CD4-positive, alpha-beta T cell treated with Interleukin-10 for 1 hour (primary cell): ENCODE results near the gene GALK2.

Source experiments
- DNase-seq: peaks from one replicate; pipeline ENCODE4 v3.0.0-alpha.2; 2020

GALK2 gene

DNA sequence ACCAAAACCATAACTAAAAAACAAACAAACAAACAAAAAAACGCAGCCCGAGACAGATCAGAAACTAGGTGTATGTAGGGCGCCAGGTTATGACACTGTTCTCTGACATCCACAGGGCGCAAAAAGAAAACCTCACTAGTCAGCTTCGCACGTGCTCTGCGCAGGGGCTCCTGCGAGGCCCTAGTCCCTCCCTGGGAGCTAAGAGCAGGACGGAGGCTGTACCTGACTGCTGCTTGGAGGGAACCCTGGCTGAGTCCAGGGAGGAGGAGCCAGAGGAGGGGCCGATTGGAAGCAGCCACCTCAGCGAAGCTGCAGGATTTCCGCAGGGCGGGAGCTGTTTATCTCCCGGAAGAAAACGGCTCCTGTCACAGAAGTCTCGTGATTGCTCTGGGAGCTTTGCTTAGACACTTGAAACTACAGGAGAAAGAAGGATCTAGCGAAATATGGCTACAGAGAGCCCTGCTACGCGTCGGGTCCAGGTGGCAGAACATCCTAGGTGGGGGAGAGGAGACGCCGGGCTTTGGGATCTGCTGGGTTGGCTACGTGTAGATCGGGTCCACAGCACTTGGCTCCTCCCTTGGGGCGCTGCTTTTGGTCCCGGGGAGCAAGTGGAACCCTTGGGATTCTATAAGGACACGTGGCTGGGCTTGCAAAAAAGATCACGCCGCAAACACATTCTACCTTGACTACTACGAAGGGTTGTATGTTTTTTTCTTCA, at the start of gene GALK2:
GALK2 (plus strand) TSS at position 368 of the 718 bp plus-strand sequence; CDS start at position 444, 76 bp downstream.
- peak; percentile 86 for DNase-seq

DNA sequence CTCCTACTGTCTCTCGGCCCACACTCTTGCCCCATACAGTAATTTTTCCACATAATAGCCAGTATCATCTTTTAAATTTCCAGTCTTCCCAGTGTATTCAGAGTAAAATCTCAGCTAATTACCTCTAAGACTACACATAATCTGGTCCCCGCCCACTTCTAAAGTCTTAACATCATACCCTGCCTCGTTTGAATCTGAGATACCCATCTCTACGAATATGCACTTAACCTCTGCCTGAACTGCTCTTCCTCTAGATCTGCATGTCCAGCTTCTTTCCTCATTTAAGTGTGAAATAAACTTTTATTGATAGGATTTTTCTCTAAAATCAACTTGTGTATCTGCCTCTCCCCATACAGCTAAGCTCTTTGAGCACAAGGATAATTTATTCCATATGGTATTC, 49.2 kb upstream of the GALK2 start:
- DNase-seq = no peak

- no peak for DNase-seq
These were observed 48.1 kb upstream of the GALK2 start for GRCh38 chr15:49121901-49122300.

DNA sequence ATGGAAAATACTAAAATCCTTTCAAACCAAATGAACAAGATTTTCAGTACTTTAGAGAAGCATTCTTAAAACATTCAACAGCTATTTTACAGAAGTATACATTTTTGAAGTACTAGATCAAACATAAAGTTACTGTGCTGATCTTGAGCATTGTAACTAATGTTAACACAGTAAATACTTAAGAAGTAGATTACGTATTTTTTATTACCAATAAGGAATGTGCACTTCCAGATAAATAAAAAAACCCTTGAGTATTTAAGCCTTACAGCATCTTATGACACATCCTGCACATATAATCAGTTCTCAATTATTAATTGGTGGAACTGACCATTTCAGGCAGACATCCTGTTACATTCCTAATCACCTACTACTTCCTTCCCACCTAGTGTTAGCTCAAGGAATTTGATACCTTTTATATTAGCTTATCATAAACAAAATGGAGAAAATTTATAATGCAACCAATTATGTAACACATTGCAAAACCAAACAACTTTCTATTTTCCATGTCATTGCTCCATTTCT, 47.4 kb upstream of the GALK2 start:
- no peak for DNase-seq

GRCh38 chr15:49124371-49124770, 45.7 kb upstream of the GALK2 start:
- no peak for DNase-seq

DNA sequence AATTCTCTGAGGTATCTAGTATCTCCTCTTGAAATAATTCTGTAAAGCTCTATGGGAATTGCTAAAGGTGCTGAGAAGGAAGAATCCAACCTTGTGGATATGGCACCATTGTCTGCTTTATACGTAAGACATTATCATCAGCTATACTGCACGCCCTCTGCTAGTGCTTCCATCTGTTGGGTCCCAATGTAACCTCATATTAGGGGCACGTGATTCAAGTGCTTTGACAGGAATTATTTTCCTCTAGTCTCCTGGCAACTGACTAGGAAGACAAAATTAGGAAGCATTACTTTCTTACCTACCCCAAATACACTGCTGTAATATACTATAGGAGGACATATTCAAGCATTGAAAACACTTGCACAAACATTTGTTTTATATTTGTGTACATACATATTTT, 38.6 kb upstream of the GALK2 start:
- DNase-seq = no peak

DNA sequence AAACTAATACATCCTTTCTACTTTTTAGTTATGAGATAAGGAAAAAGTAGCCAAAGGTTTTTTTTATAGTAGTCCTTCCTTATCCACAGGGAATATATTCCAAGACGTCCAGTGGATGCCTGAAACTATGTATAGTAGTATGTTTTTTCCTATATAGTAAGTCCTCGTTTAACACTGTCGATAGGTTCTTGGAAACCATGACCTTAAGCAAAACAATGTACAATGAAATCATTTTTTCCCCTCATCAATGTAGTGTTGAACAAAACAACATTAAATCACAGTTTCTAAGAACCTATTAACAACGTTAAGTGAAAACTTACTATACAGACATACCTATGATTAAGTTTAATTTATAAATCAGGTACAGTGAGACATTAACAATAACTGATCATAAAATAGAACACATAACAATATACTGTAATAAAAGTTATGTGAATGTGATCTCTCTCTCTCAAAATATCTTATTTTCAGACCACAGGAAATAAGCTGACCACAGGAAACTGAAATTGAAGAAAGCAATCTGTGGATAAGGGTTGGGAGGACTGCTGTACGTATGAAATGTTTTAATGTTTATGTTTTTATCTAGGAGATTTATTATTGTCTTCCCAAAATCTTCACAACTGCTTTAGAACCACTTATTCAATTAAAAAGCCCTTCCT, 35.2 kb upstream of the GALK2 start:
- no peak for DNase-seq

DNA sequence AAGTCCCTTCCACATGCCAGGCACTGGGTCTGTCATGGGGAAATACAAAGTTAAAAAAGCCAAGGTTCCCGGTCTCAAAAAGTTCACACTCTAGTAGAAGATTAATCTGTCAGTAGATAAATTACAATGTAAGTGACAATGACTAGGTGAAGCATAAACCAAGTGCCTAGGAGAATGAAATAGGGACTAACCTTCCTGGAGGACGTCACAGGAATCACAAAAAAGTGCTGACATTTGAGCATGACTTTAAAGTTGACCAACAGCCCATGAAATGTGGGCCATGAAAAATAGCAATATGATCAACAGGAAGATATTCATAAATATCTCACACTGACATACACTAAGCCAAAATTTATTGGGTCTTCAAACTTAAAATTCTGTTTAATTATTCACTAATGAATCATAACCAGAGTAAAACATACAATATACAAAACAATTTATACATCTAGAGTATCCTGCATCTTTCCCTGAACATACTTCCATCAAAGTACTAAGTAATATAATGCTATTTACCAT, 34.6 kb upstream of the GALK2 start:
- no peak for DNase-seq

DNA sequence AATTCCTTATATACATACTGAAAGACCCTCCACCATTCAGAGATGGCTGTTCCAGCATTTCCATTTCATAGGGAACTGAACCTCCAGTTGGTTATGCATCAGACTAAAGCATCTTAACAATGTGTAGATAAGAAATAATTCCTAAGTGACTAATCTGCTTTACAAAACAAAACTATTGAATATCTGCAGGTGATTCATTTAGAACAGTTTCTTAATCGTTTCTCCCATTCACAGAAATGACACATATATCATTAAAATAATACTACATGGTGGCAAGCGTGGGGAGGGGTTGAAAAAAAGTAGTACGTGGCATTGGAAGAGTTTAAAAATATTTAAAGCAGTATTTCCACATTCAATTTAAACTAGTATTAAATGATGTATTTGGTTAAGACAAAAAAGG, 34.1 kb upstream of the GALK2 start:
- no peak for DNase-seq

- DNase-seq = no peak
These were observed 32.2 kb upstream of the GALK2 start for GRCh38 chr15:49137861-49138260.

DNA sequence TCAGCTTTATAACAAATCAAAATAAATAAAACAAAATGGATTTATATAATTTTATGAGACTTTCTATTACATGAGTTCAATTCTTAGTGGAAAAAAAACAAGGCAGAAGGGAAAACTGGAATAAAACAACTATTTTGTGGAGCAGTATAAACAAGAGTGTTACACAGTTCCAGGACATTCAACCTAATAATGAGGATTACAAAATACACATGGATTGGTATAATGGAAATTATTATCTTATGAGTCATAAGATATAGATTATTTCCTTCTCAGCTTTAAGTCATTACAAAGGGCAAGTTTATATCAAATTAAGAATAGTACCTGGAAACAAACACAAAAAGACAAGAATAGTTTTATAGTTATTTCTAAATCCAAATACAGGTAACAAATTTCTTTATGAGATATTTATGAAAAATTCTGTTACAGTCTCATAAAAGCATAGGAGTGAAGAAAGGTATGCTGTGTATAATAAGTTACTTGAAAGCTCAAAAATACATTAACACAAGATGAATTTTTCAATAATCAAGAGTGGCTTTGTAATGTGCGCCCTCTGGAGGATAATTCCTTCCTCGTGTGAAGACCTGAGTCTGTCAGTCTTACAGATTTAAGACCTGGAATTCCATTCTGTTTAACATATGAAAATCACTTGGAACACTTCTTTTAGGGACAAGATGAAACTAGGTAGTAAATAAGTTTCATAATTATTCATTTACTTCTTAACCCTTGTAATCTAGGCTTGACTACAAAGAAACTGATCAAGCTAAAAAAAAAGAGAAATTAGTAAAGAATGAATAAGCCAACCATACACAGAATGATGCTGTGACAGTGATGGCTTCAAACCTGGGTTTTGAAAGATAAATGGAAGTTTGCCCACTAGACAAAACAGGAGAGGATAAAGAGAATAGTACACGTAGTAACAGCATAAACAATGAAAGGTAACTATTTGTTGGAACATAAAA, 24.1 kb upstream of the GALK2 start:
- peak; percentile 57 for DNase-seq

DNA sequence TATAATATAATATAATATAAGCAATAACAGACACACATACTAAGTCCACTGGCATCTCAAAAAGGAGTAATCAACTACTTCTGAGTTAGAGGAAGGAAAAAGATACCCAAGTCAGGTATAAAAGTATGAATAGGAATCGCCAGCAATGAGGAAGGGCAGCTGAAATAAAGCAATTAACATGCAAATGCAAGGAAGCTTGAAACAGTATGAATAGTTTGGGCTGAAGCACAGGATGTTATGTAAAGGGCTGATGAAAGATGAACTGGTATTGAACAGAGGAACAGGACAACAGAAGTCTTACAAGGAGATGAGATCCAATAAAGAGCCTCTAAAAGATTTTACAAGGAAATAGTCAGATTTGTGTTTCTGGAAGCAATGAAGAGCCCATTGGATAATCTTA, 21.7 kb upstream of the GALK2 start:
- DNase-seq = no peak

DNA sequence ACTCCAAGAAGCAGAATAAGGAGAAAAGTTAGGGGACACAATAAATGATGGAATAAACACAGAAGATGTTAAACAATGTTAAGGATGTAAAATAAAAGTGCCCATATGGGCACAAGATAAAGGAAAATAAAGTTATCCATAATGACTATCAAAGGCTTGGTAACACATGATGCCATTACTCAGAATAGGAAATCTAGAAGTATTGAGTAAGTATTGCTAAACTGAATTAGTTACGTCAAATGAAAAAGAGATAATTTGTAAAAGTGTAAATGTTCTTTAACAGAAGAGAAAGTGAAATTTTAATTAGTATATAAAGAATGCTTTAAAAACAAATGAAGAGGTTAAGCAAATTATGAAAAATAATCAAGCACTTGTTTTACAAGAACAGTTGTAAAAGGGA, 21.3 kb upstream of the GALK2 start:
- DNase-seq = no peak

DNA sequence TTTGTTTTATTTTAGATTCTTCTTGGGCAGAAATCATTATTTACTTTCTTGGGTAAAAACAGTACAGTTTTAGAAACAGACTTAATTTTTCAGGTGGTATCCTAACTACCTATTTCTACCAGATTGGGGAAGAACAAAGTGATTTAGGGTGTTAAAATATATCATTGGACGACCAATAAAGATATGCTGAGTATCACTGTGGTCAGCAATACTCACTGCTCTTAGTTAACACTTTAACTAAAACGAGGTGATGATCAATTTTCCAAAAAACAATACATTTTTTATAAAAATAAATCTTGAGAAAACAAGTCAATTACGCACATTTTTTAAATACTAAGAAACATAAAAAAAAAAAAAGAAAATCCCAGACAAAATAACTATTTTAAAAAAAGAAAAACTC, 18.2 kb upstream of the GALK2 start:
- DNase-seq = no peak

- DNase-seq = no peak
These were observed 17.3 kb upstream of the GALK2 start for GRCh38 chr15:49152552-49153312.

DNA sequence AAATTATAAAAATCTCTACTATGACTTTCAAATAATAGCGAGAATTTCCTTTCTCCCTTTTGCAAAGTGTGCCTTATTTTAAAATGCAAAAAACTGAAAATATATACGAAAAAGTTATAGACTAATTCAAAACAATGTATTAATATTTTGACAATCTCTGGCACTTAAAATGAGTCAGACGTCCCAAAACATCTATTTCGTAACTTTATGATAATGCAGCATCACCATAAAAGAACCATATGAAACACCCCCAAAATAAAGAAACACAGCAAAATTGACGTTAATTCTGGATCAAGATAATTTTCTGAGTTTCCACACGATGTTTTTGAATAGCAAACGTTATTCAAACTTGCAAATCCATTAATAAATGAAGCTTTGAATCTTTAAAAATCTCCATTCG, 15.7 kb upstream of the GALK2 start:
- DNase-seq = no peak

DNA sequence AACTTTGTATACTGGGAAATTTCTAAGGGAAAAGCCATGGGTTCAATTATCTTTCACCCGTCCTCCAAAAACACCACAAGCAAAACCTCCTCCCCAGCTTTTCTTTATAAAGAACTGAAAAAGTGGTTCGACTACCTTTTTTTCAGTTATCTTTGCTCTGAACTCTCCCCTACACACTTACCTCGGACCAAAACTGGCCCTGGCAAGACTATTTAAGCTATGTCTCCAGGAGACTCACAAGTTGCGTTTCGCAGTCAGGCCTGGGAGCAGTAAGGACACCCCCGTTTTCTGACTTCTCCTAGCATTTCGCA, 15.3 kb upstream of the GALK2 start:
- no peak for DNase-seq

GRCh38 chr15:49155110-49155833, 14.8 kb upstream of the GALK2 start, which contains the start of gene COPS2:
COPS2 (minus strand) TSS chr15:49155599; CDS start chr15:49155578, 21 bp downstream.
- DNase-seq = peak; percentile 97

- peak; percentile 16 for DNase-seq
These were observed 14.0 kb upstream of the GALK2 start for GRCh38 chr15:49155834-49156627.

GRCh38 chr15:49163678-49164077, 6.4 kb upstream of the GALK2 start:
- DNase-seq = no peak

GRCh38 chr15:49164865-49165264, 5.2 kb upstream of the GALK2 start:
- DNase-seq = no peak
